NB4 (cell line): ENCODE data around the gene UFD1.

Experiments
- CTCF ChIP-seq: IDR thresholded peaks from one replicate; pipeline ENCODE4 v1.5.1; 2012; ENCODE audit warnings: low read depth, low read length
- MAX ChIP-seq: IDR thresholded peaks from 2 replicates; pipeline ENCODE4 v1.6.1; 2011; ENCODE audit warnings: low read depth, low read length
- POLR2A ChIP-seq: IDR thresholded peaks from 2 replicates; pipeline ENCODE4 v1.6.1; 2011; ENCODE audit warnings: mild to moderate bottlenecking; ENCODE audit not compliant: insufficient read length; ENCODE audit errors: extremely low read depth

- TF ChIP-seq CTCF: no peak
- TF ChIP-seq MAX: no peak
- TF ChIP-seq POLR2A: no peak
Measured at GRCh38 chr22:19466126-19466716, 12.8 kb downstream of the UFD1 start.
